OCI-LY7 (cell line): ENCODE data around the gene GOT1. TPM values are rescaled to one million over a fixed set of nuclear protein-coding genes. Genes with fewer than 3 reads are reported as not detected.

Experiments used
- BruUV-seq: library from RNA; stranded (reverse); fragments of 400-500 nt; replicated peaks from 2 replicates; lab custom pipeline; 2021; lab: Mats Ljungman, UMichigan
- CTCF ChIA-PET: fragments of 300-600 bp; sonication (Branson Sonifier 250); formaldehyde crosslinking; loops from one replicate; lab custom pipeline; 2022; ENCODE audit warnings: antibody characterized with exemption; ENCODE audit not compliant: unreplicated experiment; lab: Charles Lee
- POLR2A ChIA-PET: fragments of 300-600 bp; sonication (Branson Sonifier 250); formaldehyde crosslinking; loops from one replicate; lab custom pipeline; 2022; ENCODE audit warnings: antibody characterized with exemption; lab: Charles Lee
- DNase-seq: peaks from one replicate; pipeline ENCODE4 v3.0.0-alpha.2; 2015; ENCODE audit warnings: low spot score
- H2AFZ ChIP-seq: fragments of 200-600 bp; sonication (generic), shearing (Covaris generic); 2 replicates; pipeline ENCODE4 v1.6.1; 2014; ENCODE audit warnings: mild to moderate bottlenecking, antibody characterized with exemption, low read length, moderate library complexity
- H3K27ac ChIP-seq: fragments of 200-600 bp; sonication (generic); 2 replicates; pipeline ENCODE4 v1.5.1; 2014; ENCODE audit warnings: mixed run types, low read depth, mild to moderate bottlenecking, moderate library complexity, low read length, inconsistent platforms; ENCODE audit not compliant: poor library complexity, severe bottlenecking
- H3K36me3 ChIP-seq: fragments of 200-600 bp; sonication (generic); 2 replicates; pipeline ENCODE4 v1.6.1; 2014; ENCODE audit warnings: mild to moderate bottlenecking, antibody characterized with exemption, low read length, moderate library complexity, mixed read lengths; ENCODE audit not compliant: insufficient read depth
- H3K4me1 ChIP-seq: fragments of 200-600 bp; sonication (generic); 2 replicates; pipeline ENCODE4 v1.5.1; 2014; ENCODE audit warnings: mild to moderate bottlenecking, low read length; ENCODE audit not compliant: insufficient read depth, poor library complexity, severe bottlenecking
- H3K4me2 ChIP-seq: fragments of 200-600 bp; sonication (generic); 2 replicates; pipeline ENCODE4 v1.6.1; 2014; ENCODE audit warnings: mild to moderate bottlenecking, low read length
- H3K4me3 ChIP-seq: fragments of 200-600 bp; sonication (generic); 2 replicates; pipeline ENCODE4 v1.5.1; 2014; ENCODE audit warnings: mild to moderate bottlenecking, low read depth, low read length; ENCODE audit not compliant: poor library complexity, severe bottlenecking
- H3K79me2 ChIP-seq: fragments of 200-600 bp; sonication (generic); 2 replicates; pipeline ENCODE4 v1.6.1; 2016; ENCODE audit warnings: low read depth, mild to moderate bottlenecking, low read length, moderate library complexity, mixed read lengths; ENCODE audit not compliant: insufficient read depth
- H3K9me2 ChIP-seq: fragments of 200-600 bp; sonication (generic); 2 replicates; pipeline ENCODE4 v1.6.1; 2016; ENCODE audit warnings: mild to moderate bottlenecking, low read length, mixed read lengths; ENCODE audit not compliant: insufficient read depth
- H3K9me3 ChIP-seq: fragments of 200-600 bp; sonication (generic); 2 replicates; pipeline ENCODE4 v1.6.1; 2014; ENCODE audit warnings: mild to moderate bottlenecking, mixed run types, low read length, mixed read lengths
- H4K20me1 ChIP-seq: fragments of 200-600 bp; sonication (generic); 2 replicates; pipeline ENCODE4 v1.6.1; 2014; ENCODE audit warnings: mild to moderate bottlenecking, antibody characterized with exemption, low read length, moderate library complexity, mixed read lengths; ENCODE audit not compliant: insufficient read depth
- CTCF ChIP-seq: fragments of 200-600 bp; sonication (generic); conservative IDR thresholded peaks from 2 replicates; pipeline ENCODE4 v1.5.1; 2014; ENCODE audit warnings: mild to moderate bottlenecking, antibody characterized with exemption, low read length, moderate library complexity, mixed read lengths
- EZH2phosphoT487 ChIP-seq: fragments of 200-600 bp; sonication (generic); IDR thresholded peaks from 2 replicates; pipeline ENCODE4 v1.6.1; 2018; ENCODE audit warnings: low read depth, borderline replicate concordance, mild to moderate bottlenecking, mixed run types, antibody characterized with exemption, low read length, moderate library complexity, mixed read lengths
- intact Hi-C: fragments of 100-400 bp; cut with micrococcal nuclease; formaldehyde crosslinking; loops from one replicate; pipeline ENCODE4 v1.10.0; 2022; ENCODE audit not compliant: unreplicated experiment
- total RNA-seq, 2 experiments: library from RNA; depleted of rRNA in 1 of 2; stranded (reverse); fragments of >200 nt in 1 of 2; shearing (Covaris generic) in 1 of 2; gene quantifications; 2 replicates each; pipeline ENCODE4 v1.2.3, GENCODE V29; 2014 to 2022

GOT1 gene
- total RNA-seq, 2 experiments from 2014 or later, result 26.4 to 50.4 TPM

- no peak for TF ChIP-seq EZH2phosphoT487
- TF ChIP-seq CTCF, result no peak
- Histone ChIP-seq H3K4me2 (no peak overlapping the region), H3K79me2 (peaks cover 16% of the 10 kb centered on the region; the same call in 1 of the 2 replicates), H3K4me1 (peaks cover 5% of the 10 kb centered on the region), H3K9me3 (no peaks in the 10 kb centered on the region), H2AFZ (no peak overlapping the region), H3K4me3 (no peak overlapping the region), H3K9me2 (no peaks in the 10 kb centered on the region), H3K27ac (no peak overlapping the region), H3K36me3 (peaks cover 40% of the 10 kb centered on the region), H4K20me1 (no peaks in the 10 kb centered on the region)
- no TSS peak for BruUV-seq
- ChIA-PET POLR2A (no interaction called here), CTCF (no interaction called here)
- intact Hi-C loops, result no loop called here
- DNase-seq, result no peak
These were observed 5.8 kb downstream of the GOT1 start for GRCh38 chr10:99424656-99425055.

DNA sequence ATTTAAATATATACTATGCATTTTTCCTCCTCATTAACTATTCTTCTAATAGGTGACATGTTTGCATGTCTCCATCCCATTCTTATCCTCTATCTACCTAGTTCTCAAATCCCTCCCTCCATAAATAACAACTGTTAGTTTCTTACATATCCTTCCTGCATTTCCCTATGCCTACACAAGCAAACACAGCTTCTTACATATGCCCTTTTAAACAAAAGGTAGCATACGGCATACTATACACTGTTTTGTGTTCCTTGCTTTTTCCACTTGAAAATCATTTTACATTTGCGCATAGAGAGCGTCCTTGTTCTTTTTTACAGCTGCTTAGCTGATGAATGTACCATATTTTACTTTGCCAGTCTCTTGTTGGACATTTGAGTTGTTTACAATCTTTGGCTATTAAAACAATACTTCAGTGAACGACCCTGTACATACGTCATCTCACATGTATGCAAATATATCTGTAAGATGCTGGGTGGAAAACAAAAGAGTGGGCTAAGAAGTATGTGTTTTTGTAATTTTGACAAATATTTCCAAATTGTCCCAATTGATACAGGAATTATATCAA is 7.8 kb downstream of the GOT1 start:
- POLR2A ChIA-PET, result no interaction called here
- Histone ChIP-seq H3K9me2 (no peaks in the 10 kb centered on the region), H3K4me3 (no peak overlapping the region), H3K4me1 (no peaks in the 10 kb centered on the region), H3K79me2 (peaks cover under 1% of the 10 kb centered on the region; the same call in 1 of the 2 replicates), H3K36me3 (peaks cover 57% of the 10 kb centered on the region), H4K20me1 (no peaks in the 10 kb centered on the region), H3K27ac (no peak overlapping the region), H3K4me2 (no peak overlapping the region), H3K9me3 (no peaks in the 10 kb centered on the region), H2AFZ (no peak overlapping the region)
- BruUV-seq, result no TSS peak
- DNase-seq, result no peak
- CTCF ChIA-PET, result interaction anchor here (0.6 kb wide), 1 partner anchor 13 kb away, joined by 3 read pairs; no protein-coding TSS in a partner anchor
- no peak for TF ChIP-seq CTCF
- TF ChIP-seq EZH2phosphoT487, result no peak
- intact Hi-C loops, result no loop called here

DNA sequence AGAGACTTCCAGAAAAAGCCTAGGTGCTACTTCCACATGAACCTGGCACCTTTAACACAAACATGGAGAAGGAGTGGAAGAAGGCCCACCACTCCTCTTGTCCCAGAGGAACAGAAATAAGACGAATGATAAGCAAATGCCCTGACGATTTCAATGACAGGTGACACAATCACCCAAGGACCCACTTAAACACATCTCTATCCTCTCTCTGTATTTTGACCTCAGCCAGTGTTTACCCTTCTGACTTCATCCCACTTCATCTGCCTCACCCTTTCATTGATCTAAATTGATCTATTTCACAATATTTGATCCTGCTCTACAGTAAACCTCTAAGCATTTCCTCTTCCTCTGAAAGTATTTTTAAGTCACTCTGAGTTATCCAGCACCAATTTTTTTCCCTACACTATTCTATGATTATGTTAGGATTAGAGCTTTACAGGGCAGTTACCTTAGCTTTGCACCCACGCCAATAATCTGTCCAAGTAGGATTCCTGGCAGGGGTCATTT is 9.1 kb downstream of the GOT1 start:
- POLR2A ChIA-PET, result no interaction called here
- BruUV-seq, result no TSS peak

More for the DNA sequence above, 9.1 kb downstream of the GOT1 start:
- no peaks in the 10 kb centered on the region for H3K9me3 ChIP-seq
- CTCF ChIA-PET, result no interaction called here
- H2AFZ ChIP-seq, result no peak overlapping the region
- H3K27ac ChIP-seq, result no peak overlapping the region
- peaks cover 57% of the 10 kb centered on the region for H3K36me3 ChIP-seq
- no peaks in the 10 kb centered on the region for H4K20me1 ChIP-seq
- no peak for DNase-seq
- H3K9me2 ChIP-seq, result no peaks in the 10 kb centered on the region
- H3K4me1 ChIP-seq, result no peaks in the 10 kb centered on the region
- no peaks in the 10 kb centered on the region for H3K79me2 ChIP-seq
- intact Hi-C loops, result no loop called here
- H3K4me2 ChIP-seq, result no peak overlapping the region
- H3K4me3 ChIP-seq, result no peak overlapping the region
- TF ChIP-seq CTCF (no peak), EZH2phosphoT487 (no peak)
